DMS153 treated with DMSO at 0.1 percent for 48 hours (cell line): ENCODE data around the gene RACGAP1.

Experiments used
- DNase-seq: peaks from one replicate; lab custom pipeline; 2025; ENCODE audit not compliant: unreplicated experiment; lab: John Stamatoyannopoulos, UW

The RACGAP1 gene

DNA sequence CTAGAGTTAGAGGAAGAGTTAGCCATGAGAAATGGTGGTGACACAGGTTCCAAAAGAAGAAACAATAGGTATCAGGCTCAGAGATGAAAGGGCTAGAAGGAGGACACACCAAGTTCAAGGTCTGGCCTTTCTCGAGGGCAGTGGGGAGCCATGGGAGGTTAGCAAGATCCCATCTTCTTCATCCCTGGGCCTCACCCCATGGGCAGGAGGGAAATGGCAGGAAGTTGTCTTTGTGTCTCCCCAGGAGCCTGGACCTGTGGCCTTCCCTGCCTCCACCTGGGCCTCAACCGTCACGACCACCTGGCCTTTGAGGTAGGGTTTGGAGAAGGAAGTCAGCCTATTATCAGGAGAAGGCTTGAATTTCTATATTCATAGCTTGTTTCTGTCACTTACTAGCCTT, 80.6 kb downstream of the RACGAP1 start:
- DNase-seq, result no peak

DNA sequence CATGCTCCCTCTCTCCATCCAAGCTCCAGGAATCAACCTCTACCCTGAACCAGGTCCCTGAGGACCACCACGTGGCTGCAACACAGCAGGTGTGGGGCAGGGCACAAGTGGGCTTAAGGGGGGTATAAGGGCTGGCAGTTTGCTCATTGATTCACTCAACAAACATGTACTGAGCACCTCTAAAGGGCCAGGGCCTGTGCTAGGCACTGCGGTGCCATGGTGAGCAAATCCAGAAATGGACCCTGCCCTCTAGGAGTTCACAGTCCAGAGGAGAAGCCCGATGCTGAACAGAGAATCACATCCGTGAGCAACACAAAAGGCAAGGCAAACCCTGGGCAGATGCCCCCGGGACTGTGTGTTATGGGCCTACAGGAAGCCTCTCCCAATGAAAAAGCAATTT, 81.2 kb downstream of the RACGAP1 start:
- no peak for DNase-seq

- DNase-seq, result no peak
Observed at GRCh38 chr12:49943625-49943960, 81.7 kb downstream of the RACGAP1 start.

GRCh38 chr12:49942921-49943624, 82.2 kb downstream of the RACGAP1 start:
- no peak for DNase-seq

- no peak for DNase-seq
Observed at GRCh38 chr12:49942512-49942893, 82.8 kb downstream of the RACGAP1 start.

GRCh38 chr12:49941556-49942511, 83.5 kb downstream of the RACGAP1 start:
- DNase-seq, result no peak

GRCh38 chr12:49939707-49940106, 85.6 kb downstream of the RACGAP1 start:
- no peak for DNase-seq

GRCh38 chr12:49939307-49939706, 86.0 kb downstream of the RACGAP1 start:
- DNase-seq, result no peak
